Loucy (cell line): ENCODE data around the gene MACIR.

Source experiments
- H2AFZ ChIP-seq: fragments of 200-600 bp; sonication (generic); 2 replicates; pipeline ENCODE4 v1.6.0; 2016; ENCODE audit warnings: antibody characterized with exemption, mild to moderate bottlenecking, low read length, moderate library complexity
- H3F3A ChIP-seq: fragments of 200-600 bp; 2 replicates; pipeline ENCODE4 v1.6.0; 2016; ENCODE audit warnings: antibody characterized with exemption, low read depth, mild to moderate bottlenecking
- H3K27me3 ChIP-seq: fragments of 200-600 bp; sonication (generic); 2 replicates; pipeline ENCODE4 v1.6.1; 2014; ENCODE audit warnings: low read length, mild to moderate bottlenecking; ENCODE audit not compliant: insufficient read depth, poor library complexity, severe bottlenecking
- H3K36me3 ChIP-seq: fragments of 200-600 bp; sonication (generic); 2 replicates; pipeline ENCODE4 v1.6.1; 2016; ENCODE audit warnings: low read length; ENCODE audit not compliant: insufficient read depth
- H3K4me1 ChIP-seq: fragments of 200-600 bp; sonication (generic); 2 replicates; pipeline ENCODE4 v1.5.1; 2014; ENCODE audit warnings: low read length, mild to moderate bottlenecking; ENCODE audit not compliant: insufficient read depth, poor library complexity, severe bottlenecking
- H3K4me2 ChIP-seq: fragments of 200-600 bp; sonication (generic); 2 replicates; pipeline ENCODE4 v1.6.0; 2014; ENCODE audit warnings: antibody characterized with exemption, low read length, low read depth, mild to moderate bottlenecking; ENCODE audit not compliant: poor library complexity, severe bottlenecking
- H3K4me3 ChIP-seq: fragments of 200-600 bp; sonication (generic); 2 replicates; pipeline ENCODE4 v1.5.1; 2014; ENCODE audit warnings: low read length, mild to moderate bottlenecking, mixed read lengths; ENCODE audit not compliant: poor library complexity, severe bottlenecking
- H3K79me2 ChIP-seq: fragments of 200-600 bp; sonication (generic); 2 replicates; pipeline ENCODE4 v1.6.1; 2014; ENCODE audit warnings: low read length; ENCODE audit not compliant: insufficient read depth
- H3K9ac ChIP-seq: fragments of 200-600 bp; sonication (generic); 2 replicates; pipeline ENCODE4 v1.6.0; 2014; ENCODE audit warnings: mild to moderate bottlenecking, low read depth, low read length, moderate library complexity; ENCODE audit not compliant: poor library complexity, severe bottlenecking
- H3K9me2 ChIP-seq: fragments of 200-600 bp; sonication (generic); replicated peaks from 2 replicates; pipeline ENCODE4 v1.6.1; 2016; ENCODE audit warnings: low read depth, low read length, mixed read lengths
- H3K9me3 ChIP-seq: fragments of 200-600 bp; sonication (generic); 2 replicates; pipeline ENCODE4 v1.6.1; 2014; ENCODE audit warnings: mild to moderate bottlenecking, antibody characterized with exemption, low read length, low read depth; ENCODE audit not compliant: insufficient read depth
- H4K20me1 ChIP-seq: fragments of 200-600 bp; sonication (generic); 2 replicates; pipeline ENCODE4 v1.6.0; 2014; ENCODE audit warnings: antibody characterized with exemption, low read length, mild to moderate bottlenecking; ENCODE audit not compliant: insufficient read depth, poor library complexity, severe bottlenecking
- CTCF ChIP-seq: fragments of 200-600 bp; sonication (generic); conservative IDR thresholded peaks from 2 replicates; pipeline ENCODE4 v1.5.1; 2014; ENCODE audit warnings: mild to moderate bottlenecking, antibody characterized with exemption, low read length
- EZH2phosphoT487 ChIP-seq: fragments of 200-600 bp; IDR thresholded peaks from 2 replicates; pipeline ENCODE4 v1.6.1; 2018; ENCODE audit warnings: antibody characterized with exemption, mild to moderate bottlenecking, moderate library complexity, borderline replicate concordance

MACIR gene

GRCh38 chr5:103327451-103327850 is 68.9 kb downstream of the MACIR start:
- H3K4me2 ChIP-seq, result no peak overlapping the region
- no peaks in the 10 kb centered on the region for H3K79me2 ChIP-seq
- no peaks in the 10 kb centered on the region for H3K9me3 ChIP-seq
- no peak for TF ChIP-seq EZH2phosphoT487
- TF ChIP-seq CTCF, result no peak
- no peaks in the 10 kb centered on the region for H3K4me1 ChIP-seq
- H3K27me3 ChIP-seq, result no peaks in the 10 kb centered on the region
- H3F3A ChIP-seq, result no peaks in the 10 kb centered on the region
- H3K9ac ChIP-seq, result no peak overlapping the region
- no peak overlapping the region for H3K4me3 ChIP-seq
- no peaks in the 10 kb centered on the region for H3K36me3 ChIP-seq
- H2AFZ ChIP-seq, result no peak overlapping the region
- no peaks in the 10 kb centered on the region for H4K20me1 ChIP-seq
- no peaks in the 10 kb centered on the region for H3K9me2 ChIP-seq

GRCh38 chr5:103327893-103328292 is 69.3 kb downstream of the MACIR start:
- H3K4me2 ChIP-seq, result no peak overlapping the region
- H3K4me3 ChIP-seq, result no peak overlapping the region
- H3K4me1 ChIP-seq, result no peaks in the 10 kb centered on the region
- H3F3A ChIP-seq, result no peaks in the 10 kb centered on the region
- H3K9ac ChIP-seq, result no peak overlapping the region
- no peaks in the 10 kb centered on the region for H3K79me2 ChIP-seq
- no peaks in the 10 kb centered on the region for H3K27me3 ChIP-seq
- H2AFZ ChIP-seq, result no peak overlapping the region
- no peak for TF ChIP-seq CTCF
- TF ChIP-seq EZH2phosphoT487, result no peak
- H3K36me3 ChIP-seq, result no peaks in the 10 kb centered on the region
- H4K20me1 ChIP-seq, result no peaks in the 10 kb centered on the region
- H3K9me3 ChIP-seq, result no peaks in the 10 kb centered on the region
- H3K9me2 ChIP-seq, result no peaks in the 10 kb centered on the region
